Measurements from ENCODE around the gene SYNJ1.

- TF ChIP-seq CTCF (IDR thresholded peaks at IDR 0.05) (no peak), EZH2phosphoT487 (IDR thresholded peaks at IDR 0.05) (no peak), EZH2 (IDR thresholded peaks at IDR 0.05) (no peak)
Measured at GRCh38 chr21:32713726-32714125, 14.1 kb downstream of the SYNJ1 start.

Data from neural progenitor cell (in vitro differentiated cells).